ENCODE results near the gene SCTR.

The SCTR gene

GRCh38 chr2:119523952-119524694, at the start of gene SCTR:
Gene SCTR (minus strand): TSS chr2:119524483. CDS start chr2:119524226, 257 bp downstream.
- in situ Hi-C loops (cut with MboI; ENCODE audit: low sequenced_read_pairs), result no loop called here

GRCh38 chr2:119567292-119567691, 43.0 kb upstream of the SCTR start:
- in situ Hi-C loops (cut with MboI; ENCODE audit: low sequenced_read_pairs), result no loop called here

GRCh38 chr2:119565481-119565880, 41.2 kb upstream of the SCTR start:
- in situ Hi-C loops (cut with MboI; ENCODE audit: low sequenced_read_pairs), result no loop called here

- in situ Hi-C loops (cut with MboI; ENCODE audit: low sequenced_read_pairs), result no loop called here
These were observed 29.5 kb upstream of the SCTR start for GRCh38 chr2:119553687-119554344.

- in situ Hi-C loops (cut with MboI; ENCODE audit: low sequenced_read_pairs), result no loop called here
These were observed 28.6 kb upstream of the SCTR start for GRCh38 chr2:119552902-119553301.

GRCh38 chr2:119550856-119551255, 26.6 kb upstream of the SCTR start:
- in situ Hi-C loops (cut with MboI; ENCODE audit: low sequenced_read_pairs), result no loop called here

GRCh38 chr2:119550346-119550745, 26.1 kb upstream of the SCTR start:
- in situ Hi-C loops (cut with MboI; ENCODE audit: low sequenced_read_pairs), result no loop called here

- in situ Hi-C loops (cut with MboI; ENCODE audit: low sequenced_read_pairs), result no loop called here
These were observed 25.0 kb upstream of the SCTR start for GRCh38 chr2:119549241-119549640.

- in situ Hi-C loops (cut with MboI; ENCODE audit: low sequenced_read_pairs), result no loop called here
These were observed 24.3 kb upstream of the SCTR start for GRCh38 chr2:119548516-119549120.

GRCh38 chr2:119546447-119546767, 22.1 kb upstream of the SCTR start:
- in situ Hi-C loops (cut with MboI; ENCODE audit: low sequenced_read_pairs), result no loop called here

- in situ Hi-C loops (cut with MboI; ENCODE audit: low sequenced_read_pairs), result no loop called here
These were observed 21.6 kb upstream of the SCTR start for GRCh38 chr2:119545754-119546446.

- in situ Hi-C loops (cut with MboI; ENCODE audit: low sequenced_read_pairs), result no loop called here
These were observed 20.7 kb upstream of the SCTR start for GRCh38 chr2:119544939-119545475.

GRCh38 chr2:119544075-119544938, 20.0 kb upstream of the SCTR start, which contains the start of gene CFAP221:
Gene CFAP221 (plus strand): TSS chr2:119544449. CDS start chr2:119546132, 1,683 bp downstream.
- in situ Hi-C loops (cut with MboI; ENCODE audit: low sequenced_read_pairs), result no loop called here

GRCh38 chr2:119541476-119541875, 17.2 kb upstream of the SCTR start:
- in situ Hi-C loops (cut with MboI; ENCODE audit: low sequenced_read_pairs), result no loop called here

GRCh38 chr2:119537792-119538191, 13.5 kb upstream of the SCTR start:
- in situ Hi-C loops (cut with MboI; ENCODE audit: low sequenced_read_pairs), result no loop called here

- in situ Hi-C loops (cut with MboI; ENCODE audit: low sequenced_read_pairs), result no loop called here
These were observed 12.4 kb upstream of the SCTR start for GRCh38 chr2:119536707-119537106.

GRCh38 chr2:119536211-119536610, 11.9 kb upstream of the SCTR start:
- in situ Hi-C loops (cut with MboI; ENCODE audit: low sequenced_read_pairs), result no loop called here

- in situ Hi-C loops (cut with MboI; ENCODE audit: low sequenced_read_pairs), result no loop called here
These were observed 9.3 kb upstream of the SCTR start for GRCh38 chr2:119533560-119533959.

- in situ Hi-C loops (cut with MboI; ENCODE audit: low sequenced_read_pairs), result no loop called here
These were observed 7.0 kb upstream of the SCTR start for GRCh38 chr2:119531292-119531691.

- in situ Hi-C loops (cut with MboI; ENCODE audit: low sequenced_read_pairs), result no loop called here
These were observed 3.7 kb upstream of the SCTR start for GRCh38 chr2:119527999-119528398.
